IMR-90 (cell line): ENCODE data around the gene WAS. TPM values are rescaled to one million over a fixed set of nuclear protein-coding genes. Genes with fewer than 3 reads are reported as not detected.

Experiments
- ATAC-seq: fragments of 200-7000 bp; cut with Tn5 transposase; 2 replicates; pipeline ENCODE4 v1.9.1; 2020; ENCODE audit warnings: low read depth, mild to moderate bottlenecking, moderate library complexity
- BruUV-seq: library from RNA; stranded (reverse); fragments of 400-500 nt; replicated peaks from 2 replicates; lab custom pipeline; 2021; lab: Mats Ljungman, UMichigan
- CTCF ChIA-PET: fragments of 300-600 bp; formaldehyde crosslinking; extraction: SDS; loops from one replicate; lab custom pipeline; 2021; ENCODE audit warnings: antibody characterized with exemption; lab: Yijun Ruan, JAX
- POLR2A ChIA-PET: fragments of 300-600 bp; sonication (Branson Sonifier 250); formaldehyde crosslinking; loops from one replicate; lab custom pipeline; 2022; ENCODE audit warnings: antibody characterized with exemption; ENCODE audit not compliant: unreplicated experiment; lab: Charles Lee
- DNase-seq: peaks from one replicate; pipeline ENCODE4 v3.0.0; 2013
- H2AFZ ChIP-seq: replicated peaks from 2 replicates; pipeline ENCODE3; 2013; ENCODE audit warnings: low read length, mild to moderate bottlenecking; ENCODE audit not compliant: poor library complexity
- H2AK5ac ChIP-seq: 2 replicates; pipeline ENCODE4 v1.6.1; 2013; ENCODE audit warnings: low read depth, low read length, inconsistent platforms
- H2AK9ac ChIP-seq: replicated peaks from 2 replicates; pipeline ENCODE3; 2013; ENCODE audit warnings: mild to moderate bottlenecking, low read depth, low read length, moderate library complexity; ENCODE audit not compliant: poor library complexity
- H2BK120ac ChIP-seq: 2 replicates; pipeline ENCODE4 v1.6.1; 2013; ENCODE audit warnings: low read depth, low read length, inconsistent platforms
- H2BK15ac ChIP-seq: 3 replicates; pipeline ENCODE4 v1.6.1; 2013; ENCODE audit warnings: low read depth, low read length, inconsistent platforms
- H2BK20ac ChIP-seq: 2 replicates; pipeline ENCODE4 v1.6.1; 2013; ENCODE audit warnings: low read depth, mild to moderate bottlenecking, inconsistent platforms, low read length, moderate library complexity
- H2BK5ac ChIP-seq: 2 replicates; pipeline ENCODE4 v1.6.1; 2013; ENCODE audit warnings: mild to moderate bottlenecking, low read depth, low read length, inconsistent platforms; ENCODE audit not compliant: poor library complexity, severe bottlenecking
- H3K14ac ChIP-seq: replicated peaks from 2 replicates; pipeline ENCODE4 v1.6.1; 2013; ENCODE audit warnings: low read depth, low read length, inconsistent platforms
- H3K18ac ChIP-seq: 2 replicates; pipeline ENCODE4 v1.6.1; 2013; ENCODE audit warnings: low read depth, low read length, control low read depth
- H3K23ac ChIP-seq: 2 replicates; pipeline ENCODE4 v1.6.1; 2013; ENCODE audit warnings: low read depth, low read length, inconsistent platforms
- H3K27ac ChIP-seq: 2 replicates; pipeline ENCODE4 v1.5.1; 2013; ENCODE audit warnings: mild to moderate bottlenecking, control low read depth, low read length; ENCODE audit not compliant: insufficient read depth
- H3K27me3 ChIP-seq: 2 replicates; pipeline ENCODE4 v1.6.1; 2013; ENCODE audit warnings: low read length; ENCODE audit not compliant: control insufficient read depth, insufficient read depth
- H3K36me3 ChIP-seq: 2 replicates; pipeline ENCODE4 v1.6.1; 2013; ENCODE audit warnings: low read length, mixed read lengths; ENCODE audit not compliant: control insufficient read depth, insufficient read depth
- H3K4ac ChIP-seq: 2 replicates; pipeline ENCODE4 v1.6.1; 2013; ENCODE audit warnings: low read depth, low read length, inconsistent platforms
- H3K4me1 ChIP-seq: 2 replicates; pipeline ENCODE4 v1.6.1; 2013; ENCODE audit warnings: low read length, mixed read lengths; ENCODE audit not compliant: control insufficient read depth, insufficient read depth
- H3K4me2 ChIP-seq: 2 replicates; pipeline ENCODE4 v1.6.1; 2013; ENCODE audit warnings: low read depth, mild to moderate bottlenecking, control low read depth, low read length, moderate library complexity
- H3K4me3 ChIP-seq: 2 replicates; pipeline ENCODE4 v1.5.1; 2013; ENCODE audit warnings: low read depth, mild to moderate bottlenecking, control low read depth, low read length, moderate library complexity; ENCODE audit not compliant: insufficient read depth
- H3K56ac ChIP-seq: 2 replicates; pipeline ENCODE4 v1.6.1; 2013; ENCODE audit warnings: low read length, inconsistent platforms; ENCODE audit not compliant: insufficient read depth; ENCODE audit errors: extremely low read depth
- H3K79me1 ChIP-seq, 2 experiments: 2 replicates each; pipeline ENCODE4 v1.6.1; 2013; ENCODE audit warnings: low read length in 2 of 2, inconsistent platforms in 1 of 2, low read depth in 1 of 2
- H3K9ac ChIP-seq: 2 replicates; pipeline ENCODE4 v1.6.1; 2013; ENCODE audit warnings: low read depth, low read length, control low read depth
- H3K9me1 ChIP-seq: 2 replicates; pipeline ENCODE4 v1.6.1; 2013; ENCODE audit warnings: low read length, inconsistent platforms; ENCODE audit not compliant: insufficient read depth
- H3K9me3 ChIP-seq: 2 replicates; pipeline ENCODE4 v1.6.1; 2013; ENCODE audit warnings: low read length; ENCODE audit not compliant: control insufficient read depth, insufficient read depth
- H4K20me1 ChIP-seq: 2 replicates; pipeline ENCODE4 v1.6.1; 2013; ENCODE audit warnings: low read length, inconsistent platforms; ENCODE audit not compliant: insufficient read depth
- H4K5ac ChIP-seq: 2 replicates; pipeline ENCODE4 v1.6.1; 2013; ENCODE audit warnings: mild to moderate bottlenecking, low read depth, low read length, control low read depth
- H4K8ac ChIP-seq, 2 experiments: 2 replicates each; pipeline ENCODE4 v1.6.1; 2013; ENCODE audit warnings: low read depth in 2 of 2, low read length in 2 of 2, control low read depth in 1 of 2, inconsistent platforms in 1 of 2
- H4K91ac ChIP-seq: 2 replicates; pipeline ENCODE4 v1.6.1; 2013; ENCODE audit warnings: low read depth, low read length, inconsistent platforms; ENCODE audit not compliant: insufficient read depth
- MAZ ChIP-seq: IDR thresholded peaks from 2 replicates; pipeline ENCODE4 v1.6.1; 2012; ENCODE audit warnings: low read depth, mild to moderate bottlenecking, low read length, improper control_type of control experiment, moderate library complexity, borderline replicate concordance
- whole genome bisulfite sequencing, 2 experiments: methylation state at CpG; one replicate each; pipeline versions ENCODE4 v1.1.5 to v1.1.7; 2013; ENCODE audit warnings: missing lambda C conversion rate in 2 of 2; ENCODE audit not compliant: insufficient read length in 1 of 2; ENCODE audit errors: extremely low coverage in 2 of 2; 5-methylcytosine and 5-hydroxymethylcytosine counted together
- dilution Hi-C: fragments of 300-500 bp; cut with HindIII; formaldehyde crosslinking; loops from one replicate; pipeline ENCODE4 v1.14.3; 2018; ENCODE audit warnings: low sequenced_read_pairs; ENCODE audit not compliant: unreplicated experiment
- in situ Hi-C: fragments of 300-500 bp; cut with MboI; formaldehyde crosslinking; loops from 3 replicates; pipeline ENCODE4 v1.14.3; 2019; ENCODE audit warnings: low sequenced_read_pairs, inconsistent platforms, mixed read lengths
- intact Hi-C: fragments of 100-400 bp; cut with micrococcal nuclease; formaldehyde crosslinking; loops from 2 replicates; pipeline ENCODE4 v1.10.0; 2022
- polyA plus RNA-seq, 3 experiments: library from polyadenylated mRNA; depleted of rRNA; stranded (reverse); fragments of >200 nt; gene quantifications; 2 replicates each; pipeline ENCODE4 v1.2.3, GENCODE V29; 2012; ENCODE audit warnings: low replicate concordance in 1 of 3
- total RNA-seq: library from RNA; depleted of rRNA; stranded (reverse); fragments of >200 nt; gene quantifications from 2 replicates; pipeline ENCODE4 v1.2.3, GENCODE V29; 2012
- TF ChIP-seq, protein P1 (sequence below): conservative IDR thresholded peaks from 2 replicates; pipeline ENCODE4 v1.5.1; 2012; ENCODE audit warnings: mild to moderate bottlenecking, low read depth, low read length, improper control_type of control experiment

The WAS gene
- total and polyA plus RNA-seq, 2 of the 4 experiments (the other 2 are of a cell fraction) = 0.14 TPM; not detected in 1

DNA sequence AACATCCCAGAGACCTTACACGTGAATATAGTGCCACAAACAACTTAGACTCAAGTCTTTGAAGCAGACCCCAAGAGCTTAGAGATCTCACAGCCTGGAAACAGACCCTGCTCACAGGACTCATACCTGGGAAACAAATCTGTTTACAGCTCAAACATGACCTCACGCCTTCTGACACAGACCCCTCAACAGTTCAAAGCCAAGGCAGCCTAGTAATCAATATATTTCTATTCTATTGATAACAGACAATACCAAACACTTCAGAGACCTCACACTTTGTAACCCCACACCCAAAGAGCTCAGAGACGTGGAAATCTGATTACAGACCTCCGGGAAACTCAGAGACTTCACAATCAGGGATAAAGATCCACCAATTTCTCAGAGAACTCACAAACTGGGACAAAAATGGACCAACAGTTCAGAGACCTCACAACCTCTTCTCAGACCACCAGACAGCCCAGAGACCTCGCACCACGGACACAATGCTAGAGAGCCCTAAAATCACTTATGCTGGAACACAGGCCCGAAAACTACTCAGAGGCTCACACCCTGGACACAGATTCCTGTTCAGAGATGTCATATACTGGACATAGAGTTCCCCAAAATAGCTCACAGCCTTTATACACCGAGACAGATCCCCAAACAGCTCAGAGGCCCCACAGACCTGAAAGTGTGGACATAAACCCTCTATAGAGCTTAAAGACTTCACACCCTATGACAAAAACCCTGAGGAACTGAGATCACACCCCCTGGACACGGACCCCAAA, 27.7 kb downstream of the WAS start:
- H3K4me2 ChIP-seq = no peak overlapping the region
- ChIA-PET CTCF (interaction anchor here (0.8 kb wide), 1 partner anchor 12 kb away, joined by 5 read pairs; no protein-coding TSS in a partner anchor), POLR2A (no interaction called here)
- no peak overlapping the region for H3K14ac ChIP-seq
- in situ Hi-C loops = no loop called here
- H3K4ac ChIP-seq = no peak overlapping the region
- no peak overlapping the region for H3K9ac ChIP-seq
- no peak overlapping the region for H4K5ac ChIP-seq
- H2AK5ac ChIP-seq = no peak overlapping the region
- 0 out of 2 replicates have a peak, but pooled peaks cover 2% of the 10 kb centered on the region for H3K4me1 ChIP-seq
- H3K56ac ChIP-seq = no peak overlapping the region
- no peaks in the 10 kb centered on the region for H3K79me1 ChIP-seq
- dilution Hi-C loops = no loop called here
- DNase-seq (no peak), ATAC-seq (no peak)
- no peak overlapping the region for H2BK5ac ChIP-seq
- TF ChIP-seq MAZ = no peak
- TF ChIP-seq, protein P1, sequence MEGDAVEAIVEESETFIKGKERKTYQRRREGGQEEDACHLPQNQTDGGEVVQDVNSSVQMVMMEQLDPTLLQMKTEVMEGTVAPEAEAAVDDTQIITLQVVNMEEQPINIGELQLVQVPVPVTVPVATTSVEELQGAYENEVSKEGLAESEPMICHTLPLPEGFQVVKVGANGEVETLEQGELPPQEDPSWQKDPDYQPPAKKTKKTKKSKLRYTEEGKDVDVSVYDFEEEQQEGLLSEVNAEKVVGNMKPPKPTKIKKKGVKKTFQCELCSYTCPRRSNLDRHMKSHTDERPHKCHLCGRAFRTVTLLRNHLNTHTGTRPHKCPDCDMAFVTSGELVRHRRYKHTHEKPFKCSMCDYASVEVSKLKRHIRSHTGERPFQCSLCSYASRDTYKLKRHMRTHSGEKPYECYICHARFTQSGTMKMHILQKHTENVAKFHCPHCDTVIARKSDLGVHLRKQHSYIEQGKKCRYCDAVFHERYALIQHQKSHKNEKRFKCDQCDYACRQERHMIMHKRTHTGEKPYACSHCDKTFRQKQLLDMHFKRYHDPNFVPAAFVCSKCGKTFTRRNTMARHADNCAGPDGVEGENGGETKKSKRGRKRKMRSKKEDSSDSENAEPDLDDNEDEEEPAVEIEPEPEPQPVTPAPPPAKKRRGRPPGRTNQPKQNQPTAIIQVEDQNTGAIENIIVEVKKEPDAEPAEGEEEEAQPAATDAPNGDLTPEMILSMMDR = no peak
- no peak overlapping the region for H2BK120ac ChIP-seq
- no peak overlapping the region for H2AFZ ChIP-seq
- no peaks in the 10 kb centered on the region for H3K36me3 ChIP-seq
- no peak overlapping the region for H3K23ac ChIP-seq
- H4K8ac ChIP-seq = no peak overlapping the region
- no peak overlapping the region for H2BK20ac ChIP-seq
- 57% methylated on average over 5 of the region's 9 CpGs; no CpG with 5 or more reads in 1 of the 2 experiments for WGBS, 2 experiments
- no peak overlapping the region for H3K27ac ChIP-seq
- H2AK9ac ChIP-seq = no peak overlapping the region
- peaks cover 3% of the 10 kb centered on the region; the same call in 1 of the 2 replicates for H3K9me3 ChIP-seq
- no peak overlapping the region for H4K91ac ChIP-seq
- H4K20me1 ChIP-seq = no peaks in the 10 kb centered on the region
- H3K27me3 ChIP-seq = no peaks in the 10 kb centered on the region; the same call in 1 of the 2 replicates
- H3K4me3 ChIP-seq = no peak overlapping the region
- no peaks in the 10 kb centered on the region for H3K9me1 ChIP-seq
- H3K18ac ChIP-seq = no peak overlapping the region
- BruUV-seq = no TSS peak
- intact Hi-C loops = no loop called here
- H2BK15ac ChIP-seq = no peak overlapping the region
